Keratinocyte (primary cell): Measurements from ENCODE around the gene TUNAR. TPM values are rescaled to one million over a fixed set of nuclear protein-coding genes. Genes with fewer than 3 reads are reported as not detected.
A peak's percentile ranks its signal among the peaks of the same experiment; 100 is the strongest.

ENCODE experiments used
- DNase-seq: peaks from one replicate; pipeline ENCODE4 v3.0.0-alpha.2; 2011; ENCODE audit warnings: low read depth, missing footprints, low spot score
- FAIRE-seq: peaks from 2 replicates; lab custom pipeline; 2011; peaks lifted over from hg19 to GRCh38; lab: Jason Lieb, UNC
- H2AFZ ChIP-seq: 2 replicates; pipeline ENCODE4 v1.6.0; 2012; ENCODE audit warnings: low read length, control low read depth, inconsistent platforms; ENCODE audit not compliant: control insufficient read depth
- H3K27ac ChIP-seq: 2 replicates; pipeline ENCODE4 v1.5.1; 2011; ENCODE audit warnings: low read length; ENCODE audit not compliant: control insufficient read depth, insufficient read depth
- H3K27me3 ChIP-seq: 3 replicates; pipeline ENCODE4 v1.6.0; 2011; ENCODE audit warnings: low read length; ENCODE audit not compliant: control insufficient read depth, insufficient read depth; ENCODE audit errors: extremely low read depth
- H3K36me3 ChIP-seq, 2 experiments: 2 replicates in 1 of 2; 3 replicates in 1 of 2; pipeline ENCODE4 v1.5.1; 2011; ENCODE audit warnings: low read length in 2 of 2, mild to moderate bottlenecking in 1 of 2; ENCODE audit not compliant: control insufficient read depth in 2 of 2, insufficient read depth in 2 of 2; ENCODE audit errors: extremely low read depth in 1 of 2
- H3K4me1 ChIP-seq: 3 replicates; pipeline ENCODE4 v1.5.1; 2011; ENCODE audit warnings: low read length; ENCODE audit not compliant: control insufficient read depth, insufficient read depth; ENCODE audit errors: extremely low read depth
- H3K4me2 ChIP-seq: 3 replicates; pipeline ENCODE4 v1.6.0; 2011; ENCODE audit warnings: low read depth, low read length; ENCODE audit not compliant: control insufficient read depth, insufficient read depth; ENCODE audit errors: extremely low read depth
- H3K4me3 ChIP-seq, 3 experiments: fragments of 200-600 bp in 1 of 3; sonication (generic) in 1 of 3; 2 replicates in 2 of 3; 3 replicates in 1 of 3; pipeline ENCODE4 v1.5.1; 2011 to 2016; ENCODE audit warnings: low read length in 3 of 3, mild to moderate bottlenecking in 3 of 3, control low read depth in 2 of 3, inconsistent platforms in 1 of 3, low read depth in 1 of 3, mixed read lengths in 1 of 3, mixed run types in 1 of 3, moderate library complexity in 1 of 3; ENCODE audit not compliant: control insufficient read depth in 2 of 3, insufficient read depth in 2 of 3; ENCODE audit errors: extremely low read depth in 1 of 3
- H3K79me2 ChIP-seq: 2 replicates; pipeline ENCODE4 v1.6.0; 2012; ENCODE audit warnings: low read length; ENCODE audit not compliant: control insufficient read depth, insufficient read depth
- H3K9ac ChIP-seq: 3 replicates; pipeline ENCODE4 v1.6.0; 2011; ENCODE audit warnings: low read length; ENCODE audit not compliant: control insufficient read depth, insufficient read depth; ENCODE audit errors: extremely low read depth
- H3K9me1 ChIP-seq: 3 replicates; pipeline ENCODE4 v1.6.0; 2011; ENCODE audit warnings: low read length; ENCODE audit not compliant: control insufficient read depth, insufficient read depth; ENCODE audit errors: extremely low read depth
- H3K9me3 ChIP-seq: 2 replicates; pipeline ENCODE4 v1.5.1; 2012; ENCODE audit warnings: low read depth, low read length; ENCODE audit not compliant: control insufficient read depth
- H4K20me1 ChIP-seq: 3 replicates; pipeline ENCODE4 v1.6.0; 2011; ENCODE audit warnings: low read length; ENCODE audit not compliant: control insufficient read depth, insufficient read depth; ENCODE audit errors: extremely low read depth
- EZH2 ChIP-seq: IDR thresholded peaks from one replicate; pipeline ENCODE4 v1.6.1; 2012; ENCODE audit warnings: inconsistent platforms, mild to moderate bottlenecking, low read length, moderate library complexity
- dilution Hi-C: fragments of 300-500 bp; cut with MboI; formaldehyde crosslinking; loops from one replicate; pipeline ENCODE4 v1.7.0; 2020; ENCODE audit warnings: low sequenced_read_pairs; ENCODE audit not compliant: extremely low pct_ligation_motif_present
- polyA plus RNA-seq, 5 experiments: library from polyadenylated mRNA; depleted of rRNA in 3 of 5; stranded (reverse) in 3 of 5; stranded (forward) in 1 of 5; unstranded in 1 of 5; fragments of >200 nt; gene quantifications; 1 replicate in 1 of 5; 2 replicates in 3 of 5; 3 replicates in 1 of 5; pipeline versions ENCODE4 v1.2.1 to v1.2.3, GENCODE V29; 2011 to 2012; ENCODE audit warnings: missing spikeins in 2 of 5, low read depth in 1 of 5, low replicate concordance in 1 of 5
- TF ChIP-seq, protein P1 (sequence below), 3 experiments: IDR thresholded peaks in 1 of 3; conservative IDR thresholded peaks in 1 of 3; optimal IDR thresholded peaks in 1 of 3; 2 replicates in 2 of 3; 3 replicates in 1 of 3; pipeline versions ENCODE3 to v1.5.1; 2011; ENCODE audit warnings: low read length in 3 of 3, mild to moderate bottlenecking in 3 of 3, moderate library complexity in 2 of 3, control low read depth in 1 of 3, inconsistent platforms in 1 of 3; ENCODE audit not compliant: insufficient read depth in 2 of 3; ENCODE audit errors: extremely low read depth in 1 of 3

TUNAR gene
- polyA plus RNA-seq, 1 donor (not counting 4 experiments of a cell fraction or from before 2014, with no cell fraction given), result not detected

DNA sequence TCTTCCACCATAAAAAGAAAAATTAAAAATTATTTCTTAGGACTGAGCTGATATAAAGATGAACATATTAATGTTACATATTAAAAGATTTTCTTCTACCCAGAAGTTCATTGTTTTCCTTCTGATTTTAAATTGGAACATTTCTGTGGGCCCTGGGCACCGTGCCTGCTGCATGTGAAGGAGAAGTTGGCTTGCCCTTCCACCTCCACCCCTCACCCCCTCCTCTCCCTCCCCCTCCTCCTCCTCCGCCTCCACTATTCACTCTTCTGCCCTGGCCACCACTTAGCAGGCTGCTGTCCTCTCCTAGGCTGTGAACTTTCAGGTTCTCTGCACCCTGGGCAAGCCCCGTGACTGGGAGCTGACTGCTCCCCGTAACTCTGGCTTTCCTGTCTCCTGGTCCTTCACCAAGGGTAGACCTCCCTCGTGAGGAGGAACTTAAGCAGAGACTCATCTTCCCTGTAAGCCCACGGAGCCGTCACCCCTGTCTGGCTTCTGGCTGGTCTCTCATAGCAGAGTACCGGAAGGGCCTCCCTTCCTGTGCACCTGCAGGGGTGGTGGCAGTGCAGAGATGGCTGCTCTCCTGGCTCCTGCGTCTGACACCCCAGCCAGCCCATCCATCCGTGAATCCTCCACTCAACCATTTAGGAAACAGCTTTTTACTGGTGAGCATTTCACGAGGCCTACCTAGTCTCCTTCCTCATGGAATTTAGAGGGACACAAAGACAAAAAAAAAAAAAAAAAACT, 12.8 kb downstream of the TUNAR start:
- no peak overlapping the region for H3K4me3 ChIP-seq
- H2AFZ ChIP-seq, result no peak overlapping the region
- no peak for TF ChIP-seq EZH2
- TF ChIP-seq, protein P1, sequence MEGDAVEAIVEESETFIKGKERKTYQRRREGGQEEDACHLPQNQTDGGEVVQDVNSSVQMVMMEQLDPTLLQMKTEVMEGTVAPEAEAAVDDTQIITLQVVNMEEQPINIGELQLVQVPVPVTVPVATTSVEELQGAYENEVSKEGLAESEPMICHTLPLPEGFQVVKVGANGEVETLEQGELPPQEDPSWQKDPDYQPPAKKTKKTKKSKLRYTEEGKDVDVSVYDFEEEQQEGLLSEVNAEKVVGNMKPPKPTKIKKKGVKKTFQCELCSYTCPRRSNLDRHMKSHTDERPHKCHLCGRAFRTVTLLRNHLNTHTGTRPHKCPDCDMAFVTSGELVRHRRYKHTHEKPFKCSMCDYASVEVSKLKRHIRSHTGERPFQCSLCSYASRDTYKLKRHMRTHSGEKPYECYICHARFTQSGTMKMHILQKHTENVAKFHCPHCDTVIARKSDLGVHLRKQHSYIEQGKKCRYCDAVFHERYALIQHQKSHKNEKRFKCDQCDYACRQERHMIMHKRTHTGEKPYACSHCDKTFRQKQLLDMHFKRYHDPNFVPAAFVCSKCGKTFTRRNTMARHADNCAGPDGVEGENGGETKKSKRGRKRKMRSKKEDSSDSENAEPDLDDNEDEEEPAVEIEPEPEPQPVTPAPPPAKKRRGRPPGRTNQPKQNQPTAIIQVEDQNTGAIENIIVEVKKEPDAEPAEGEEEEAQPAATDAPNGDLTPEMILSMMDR (optimal IDR thresholded peaks at IDR 0.05 in 1 of 3, IDR thresholded peaks at IDR 0.05 in 1 of 3, conservative IDR thresholded peaks at IDR 0.05 in 1 of 3; ENCODE audit: extremely low read depth in 1 of 3, insufficient read depth in 2 of 3, low read length in 3 of 3), result no peak
- dilution Hi-C loops, result no loop called here
- no peak overlapping the region for H3K9ac ChIP-seq
- no peaks in the 10 kb centered on the region for H3K27me3 ChIP-seq
- H3K4me2 ChIP-seq, result no peak overlapping the region
- H3K4me1 ChIP-seq, result no peaks in the 10 kb centered on the region
- H3K27ac ChIP-seq, result no peak overlapping the region
- no peaks in the 10 kb centered on the region for H3K9me1 ChIP-seq
- FAIRE-seq (no peak), DNase-seq (no peak)
- H3K36me3 ChIP-seq, result no peaks in the 10 kb centered on the region
- H4K20me1 ChIP-seq, result no peaks in the 10 kb centered on the region
- no peaks in the 10 kb centered on the region for H3K79me2 ChIP-seq
- H3K9me3 ChIP-seq, result no peaks in the 10 kb centered on the region

DNA sequence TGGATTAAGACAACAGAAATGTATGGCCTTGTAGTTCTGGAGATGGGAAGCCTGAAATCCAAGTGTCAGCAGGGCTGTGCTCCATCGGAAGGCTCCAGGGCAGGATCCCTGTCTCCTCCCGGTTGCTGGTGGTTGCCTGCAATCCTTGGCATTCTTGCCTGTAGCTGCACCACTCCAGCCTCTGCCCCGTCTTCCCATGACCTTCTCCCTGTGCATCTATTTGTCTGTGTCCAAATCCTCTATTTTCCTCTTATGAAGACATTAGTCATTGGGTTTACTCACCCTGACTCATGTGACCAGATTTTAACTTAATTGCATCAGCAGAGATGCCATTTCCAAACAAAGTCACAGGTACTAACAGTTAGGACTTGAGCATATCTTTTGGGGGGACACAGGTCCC, 15.1 kb downstream of the TUNAR start:
- DNase-seq, result no peak
- dilution Hi-C loops, result no loop called here

More for the DNA sequence above, 15.1 kb downstream of the TUNAR start:
- H3K4me3 ChIP-seq, result no peak overlapping the region
- no peak overlapping the region for H3K4me2 ChIP-seq
- H3K9me1 ChIP-seq, result no peaks in the 10 kb centered on the region
- H3K27ac ChIP-seq, result peak overlapping the region; percentile 25
- no peak for FAIRE-seq
- H3K4me1 ChIP-seq, result no peaks in the 10 kb centered on the region
- H4K20me1 ChIP-seq, result no peaks in the 10 kb centered on the region
- no peaks in the 10 kb centered on the region for H3K79me2 ChIP-seq
- H3K9me3 ChIP-seq, result no peaks in the 10 kb centered on the region
- no peaks in the 10 kb centered on the region for H3K36me3 ChIP-seq
- H3K9ac ChIP-seq, result no peak overlapping the region
- H2AFZ ChIP-seq, result no peak overlapping the region
- H3K27me3 ChIP-seq, result no peaks in the 10 kb centered on the region
- TF ChIP-seq EZH2, result no peak
- TF ChIP-seq, protein P1 (optimal IDR thresholded peaks at IDR 0.05 in 1 of 3, IDR thresholded peaks at IDR 0.05 in 1 of 3, conservative IDR thresholded peaks at IDR 0.05 in 1 of 3; ENCODE audit: extremely low read depth in 1 of 3, insufficient read depth in 2 of 3, low read length in 3 of 3), result no peak
